Uterus (tissue), 2 donors: ENCODE results near the gene STIM2.

ENCODE experiments used
- CTCF ChIP-seq, 4 experiments: fragments of 200-600 bp in 2 of 4; fragments of 450-650 bp in 2 of 4; sonication (generic) in 2 of 4; IDR thresholded peaks; one replicate each; pipeline ENCODE4 v1.5.1; 2016 to 2019; ENCODE audit warnings: antibody characterized with exemption in 4 of 4, mild to moderate bottlenecking in 2 of 4, moderate library complexity in 1 of 4
- POLR2A ChIP-seq, 2 donors: fragments of 450-650 bp; IDR thresholded peaks; one replicate each; pipeline ENCODE4 v1.6.1; 2016; ENCODE audit warnings: antibody characterized with exemption in 2 of 2, mild to moderate bottlenecking in 1 of 2, moderate library complexity in 1 of 2

- TF ChIP-seq CTCF (IDR thresholded peaks at IDR 0.05) (no peak), POLR2A (IDR thresholded peaks at IDR 0.05) (no peak)
Observed at GRCh38 chr4:27000122-27000521, 139.5 kb downstream of the STIM2 start.
